Activated CD8-positive, alpha-beta memory T cell treated with anti-CD3 and anti-CD28 coated beads for 36 hours (primary cell): Measurements from ENCODE around the gene EAPP. TPM values are rescaled to one million over a fixed set of nuclear protein-coding genes. Genes with fewer than 3 reads are reported as not detected.
"Not testable (repeated sequence)": the region's sequence is repeated elsewhere in the genome, so short reads cannot be mapped to it uniquely, and the experiment has no call there.

Experiments
- CTCF ChIA-PET: fragments of 350-600 bp; sonication (Branson Sonifier 250); formaldehyde crosslinking; loops from one replicate; lab custom pipeline; 2021; ENCODE audit warnings: antibody characterized with exemption; lab: Charles Lee
- POLR2A ChIA-PET: fragments of 350-600 bp; sonication (Branson Sonifier 250); formaldehyde crosslinking; loops from one replicate; lab custom pipeline; 2021; ENCODE audit warnings: antibody characterized with exemption; lab: Charles Lee
- total RNA-seq, 2 experiments: library from RNA; stranded (reverse); gene quantifications; one replicate each; pipeline ENCODE4 v1.2.3, GENCODE V29; 2021

The EAPP gene
- 10 to 100 TPM; 32.7 to 35.2 TPM for total RNA-seq

- POLR2A ChIA-PET: no interaction called here
Measured at GRCh38 chr14:34539407-34540180, at the start of gene EAPP. EAPP (minus strand) TSS chr14:34539701; CDS start chr14:34539628, 73 bp downstream.

GRCh38 chr14:34583525-34583924, 44.0 kb upstream of the EAPP start:
- POLR2A ChIA-PET: no interaction called here
- CTCF ChIA-PET: no interaction called here

More at GRCh38 chr14:34539407-34540180, at the start of gene EAPP:
- CTCF ChIA-PET: no interaction called here

GRCh38 chr14:34582117-34582680, 42.7 kb upstream of the EAPP start:
- CTCF ChIA-PET: no interaction called here

GRCh38 chr14:34580381-34580780, 40.9 kb upstream of the EAPP start:
- ChIA-PET CTCF (interaction anchor here (0.6 kb wide), 1 partner anchor 26 kb away, joined by 3 read pairs; no protein-coding TSS in a partner anchor), POLR2A (no interaction called here)

More at GRCh38 chr14:34582117-34582680, 42.7 kb upstream of the EAPP start:
- POLR2A ChIA-PET: interaction anchor here (0.6 to 0.7 kb wide), 2 partner anchors 35 to 832 kb away, joined by 4 read pairs; no protein-coding TSS in a partner anchor

GRCh38 chr14:34571771-34572170, 32.3 kb upstream of the EAPP start:
- ChIA-PET POLR2A (no interaction called here), CTCF (no interaction called here)

- CTCF ChIA-PET: no interaction called here
- POLR2A ChIA-PET: no interaction called here
Measured at GRCh38 chr14:34569750-34570149, 30.2 kb upstream of the EAPP start.

GRCh38 chr14:34568803-34569202, 29.3 kb upstream of the EAPP start:
- ChIA-PET CTCF (no interaction called here), POLR2A (no interaction called here)

- ChIA-PET POLR2A (no interaction called here), CTCF (no interaction called here)
Measured at GRCh38 chr14:34562776-34563150, 23.3 kb upstream of the EAPP start.

GRCh38 chr14:34562037-34562775, 22.7 kb upstream of the EAPP start:
- CTCF ChIA-PET, POLR2A ChIA-PET: not testable (repeated sequence)

- POLR2A ChIA-PET, CTCF ChIA-PET: not testable (repeated sequence)
Measured at GRCh38 chr14:34556498-34556829, 17.0 kb upstream of the EAPP start.

GRCh38 chr14:34555583-34556497, 16.3 kb upstream of the EAPP start:
- POLR2A ChIA-PET, CTCF ChIA-PET: not testable (repeated sequence)

GRCh38 chr14:34554540-34555250, 15.2 kb upstream of the EAPP start:
- POLR2A ChIA-PET: no interaction called here
- CTCF ChIA-PET: no interaction called here

GRCh38 chr14:34549276-34549966, 9.9 kb upstream of the EAPP start:
- CTCF ChIA-PET, POLR2A ChIA-PET: not testable (repeated sequence)

- POLR2A ChIA-PET: no interaction called here
- CTCF ChIA-PET: no interaction called here
Measured at GRCh38 chr14:34548472-34548981, 9.0 kb upstream of the EAPP start.

GRCh38 chr14:34547136-34547520, 7.6 kb upstream of the EAPP start:
- POLR2A ChIA-PET, CTCF ChIA-PET: not testable (repeated sequence)

GRCh38 chr14:34546272-34547135, 7.0 kb upstream of the EAPP start:
- POLR2A ChIA-PET, CTCF ChIA-PET: not testable (repeated sequence)
